ENCODE data around the gene RAMP1. TPM values are rescaled to one million over a fixed set of nuclear protein-coding genes. Genes with fewer than 3 reads are reported as not detected.

Gene RAMP1
- polyA plus RNA-seq, 1 donor from 2014 or later: 25.5 TPM

DNA sequence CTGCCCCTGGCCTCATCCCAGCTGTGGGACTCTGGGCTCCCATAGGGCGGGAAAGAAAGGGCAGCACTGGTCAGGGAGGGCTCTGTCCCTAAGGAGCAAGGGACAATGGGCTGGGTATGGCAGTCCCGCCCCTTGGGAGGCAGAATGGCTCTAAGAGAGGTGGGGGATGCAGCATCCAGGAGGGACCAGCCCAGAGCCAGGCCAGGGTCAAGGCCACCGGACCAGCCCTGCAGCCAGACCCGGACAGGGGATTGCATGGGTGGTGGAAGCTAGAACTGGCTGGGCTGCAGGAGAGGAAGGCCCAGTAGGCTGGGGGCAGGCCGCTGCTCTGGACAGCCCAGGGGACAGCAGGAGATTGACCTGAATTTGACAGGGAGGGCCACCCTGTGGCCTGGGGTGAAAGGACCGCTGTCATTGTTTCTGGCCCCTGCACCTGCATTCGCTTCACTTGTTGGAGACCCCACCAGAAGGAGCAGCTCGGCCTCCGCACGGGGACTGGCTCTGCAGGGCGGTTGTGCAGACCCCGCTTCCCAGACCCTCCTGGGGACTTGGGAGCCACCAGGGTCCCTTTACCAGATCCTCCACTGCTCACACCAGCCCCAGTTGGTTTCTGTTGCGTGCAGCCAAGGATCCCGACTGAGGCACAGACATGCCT lies 14.6 kb downstream of the RAMP1 start (continued):
- TF ChIP-seq, protein P1, sequence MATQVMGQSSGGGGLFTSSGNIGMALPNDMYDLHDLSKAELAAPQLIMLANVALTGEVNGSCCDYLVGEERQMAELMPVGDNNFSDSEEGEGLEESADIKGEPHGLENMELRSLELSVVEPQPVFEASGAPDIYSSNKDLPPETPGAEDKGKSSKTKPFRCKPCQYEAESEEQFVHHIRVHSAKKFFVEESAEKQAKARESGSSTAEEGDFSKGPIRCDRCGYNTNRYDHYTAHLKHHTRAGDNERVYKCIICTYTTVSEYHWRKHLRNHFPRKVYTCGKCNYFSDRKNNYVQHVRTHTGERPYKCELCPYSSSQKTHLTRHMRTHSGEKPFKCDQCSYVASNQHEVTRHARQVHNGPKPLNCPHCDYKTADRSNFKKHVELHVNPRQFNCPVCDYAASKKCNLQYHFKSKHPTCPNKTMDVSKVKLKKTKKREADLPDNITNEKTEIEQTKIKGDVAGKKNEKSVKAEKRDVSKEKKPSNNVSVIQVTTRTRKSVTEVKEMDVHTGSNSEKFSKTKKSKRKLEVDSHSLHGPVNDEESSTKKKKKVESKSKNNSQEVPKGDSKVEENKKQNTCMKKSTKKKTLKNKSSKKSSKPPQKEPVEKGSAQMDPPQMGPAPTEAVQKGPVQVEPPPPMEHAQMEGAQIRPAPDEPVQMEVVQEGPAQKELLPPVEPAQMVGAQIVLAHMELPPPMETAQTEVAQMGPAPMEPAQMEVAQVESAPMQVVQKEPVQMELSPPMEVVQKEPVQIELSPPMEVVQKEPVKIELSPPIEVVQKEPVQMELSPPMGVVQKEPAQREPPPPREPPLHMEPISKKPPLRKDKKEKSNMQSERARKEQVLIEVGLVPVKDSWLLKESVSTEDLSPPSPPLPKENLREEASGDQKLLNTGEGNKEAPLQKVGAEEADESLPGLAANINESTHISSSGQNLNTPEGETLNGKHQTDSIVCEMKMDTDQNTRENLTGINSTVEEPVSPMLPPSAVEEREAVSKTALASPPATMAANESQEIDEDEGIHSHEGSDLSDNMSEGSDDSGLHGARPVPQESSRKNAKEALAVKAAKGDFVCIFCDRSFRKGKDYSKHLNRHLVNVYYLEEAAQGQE (IDR thresholded peaks at IDR 0.05; ENCODE audit: borderline replicate concordance): no peak
- TF ChIP-seq EZH2 (IDR thresholded peaks at IDR 0.05; ENCODE audit: borderline replicate concordance, insufficient read depth, low read length, poor library complexity, severe bottlenecking) (no peak), TAF1 (IDR thresholded peaks at IDR 0.05; ENCODE audit: low read depth) (no peak)

DNA sequence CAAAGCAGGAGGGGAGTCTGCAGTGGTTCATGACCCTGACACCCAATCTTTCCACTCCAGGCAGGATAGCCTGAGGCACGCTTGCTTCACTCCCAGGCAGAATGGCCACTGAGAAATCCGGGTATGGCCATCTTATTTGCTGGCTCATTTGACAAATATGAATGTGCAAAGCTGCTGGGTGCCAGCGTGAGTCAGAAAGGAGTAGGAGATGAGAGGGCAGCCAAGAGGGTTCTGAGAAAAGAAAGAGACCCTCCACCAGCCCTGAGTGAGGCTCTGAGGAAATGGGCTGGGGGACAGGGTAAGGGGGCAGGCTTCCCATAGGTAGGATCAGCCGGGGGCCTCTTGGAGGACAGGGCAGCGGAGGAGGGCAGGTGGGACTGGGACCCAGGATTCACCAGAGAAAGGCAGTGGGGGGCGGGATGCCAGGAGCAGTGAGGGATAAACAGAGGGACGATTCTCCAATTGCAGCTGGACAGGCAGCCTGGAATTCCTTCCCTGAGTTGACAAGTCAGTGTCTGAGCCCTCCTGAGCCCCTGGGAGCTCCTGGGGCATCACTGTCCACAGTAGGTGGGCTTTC lies 15.2 kb downstream of the RAMP1 start:
- Histone ChIP-seq H3K27me3 (ENCODE audit: insufficient read depth, low read depth, low read length) (no peaks in the 10 kb centered on the region), H3K79me2 (replicated peaks; ENCODE audit: insufficient read depth, low read length) (no peaks in the 10 kb centered on the region), H3K4me2 (ENCODE audit: low read length) (no peak overlapping the region), H3F3A (ENCODE audit: insufficient read depth, low read length, poor library complexity, severe bottlenecking) (no peaks in the 10 kb centered on the region), H3K9me2 (ENCODE audit: insufficient read depth, low read length) (no peaks in the 10 kb centered on the region), H4K20me1 (ENCODE audit: insufficient read depth) (no peaks in the 10 kb centered on the region), H3K27ac (ENCODE audit: low read length) (no peak overlapping the region), H3K9ac (ENCODE audit: low read length) (no peak overlapping the region), H3K36me3 (ENCODE audit: insufficient read depth, low read length) (no peaks in the 10 kb centered on the region), H2AFZ (ENCODE audit: low read depth, low read length) (no peak overlapping the region), H3K9me3 (ENCODE audit: low read length) (no peaks in the 10 kb centered on the region), H3K4me3 (ENCODE audit: low read length) (no peak overlapping the region)
- no peak for TF ChIP-seq POLR2AphosphoS5 (IDR thresholded peaks at IDR 0.05)
- no peak for TF ChIP-seq MXI1 (conservative IDR thresholded peaks at IDR 0.05; ENCODE audit: poor library complexity, severe bottlenecking)
- TF ChIP-seq EZH2 (IDR thresholded peaks at IDR 0.05; ENCODE audit: borderline replicate concordance, insufficient read depth, low read length, poor library complexity, severe bottlenecking): no peak
- TF ChIP-seq, protein P1 (IDR thresholded peaks at IDR 0.05; ENCODE audit: borderline replicate concordance): no peak
- TF ChIP-seq, protein P2, sequence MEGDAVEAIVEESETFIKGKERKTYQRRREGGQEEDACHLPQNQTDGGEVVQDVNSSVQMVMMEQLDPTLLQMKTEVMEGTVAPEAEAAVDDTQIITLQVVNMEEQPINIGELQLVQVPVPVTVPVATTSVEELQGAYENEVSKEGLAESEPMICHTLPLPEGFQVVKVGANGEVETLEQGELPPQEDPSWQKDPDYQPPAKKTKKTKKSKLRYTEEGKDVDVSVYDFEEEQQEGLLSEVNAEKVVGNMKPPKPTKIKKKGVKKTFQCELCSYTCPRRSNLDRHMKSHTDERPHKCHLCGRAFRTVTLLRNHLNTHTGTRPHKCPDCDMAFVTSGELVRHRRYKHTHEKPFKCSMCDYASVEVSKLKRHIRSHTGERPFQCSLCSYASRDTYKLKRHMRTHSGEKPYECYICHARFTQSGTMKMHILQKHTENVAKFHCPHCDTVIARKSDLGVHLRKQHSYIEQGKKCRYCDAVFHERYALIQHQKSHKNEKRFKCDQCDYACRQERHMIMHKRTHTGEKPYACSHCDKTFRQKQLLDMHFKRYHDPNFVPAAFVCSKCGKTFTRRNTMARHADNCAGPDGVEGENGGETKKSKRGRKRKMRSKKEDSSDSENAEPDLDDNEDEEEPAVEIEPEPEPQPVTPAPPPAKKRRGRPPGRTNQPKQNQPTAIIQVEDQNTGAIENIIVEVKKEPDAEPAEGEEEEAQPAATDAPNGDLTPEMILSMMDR (IDR thresholded peaks at IDR 0.05; ENCODE audit: poor library complexity, severe bottlenecking): no peak
- no peak for TF ChIP-seq TAF1 (IDR thresholded peaks at IDR 0.05; ENCODE audit: low read depth)
- TF ChIP-seq SMC3 (conservative IDR thresholded peaks at IDR 0.05; ENCODE audit: poor library complexity): no peak
- TF ChIP-seq RAD21 (conservative IDR thresholded peaks at IDR 0.05): no peak
- TF ChIP-seq EP300 (conservative IDR thresholded peaks at IDR 0.05; ENCODE audit: poor library complexity, severe bottlenecking): no peak
